A673 (cell line): Measurements from ENCODE around the gene WT1. TPM values are rescaled to one million over a fixed set of nuclear protein-coding genes. Genes with fewer than 3 reads are reported as not detected.

Experiments
- BruUV-seq: library from RNA; stranded (reverse); fragments of 400-500 nt; replicated peaks from 2 replicates; lab custom pipeline; 2021; lab: Mats Ljungman, UMichigan
- CTCF ChIA-PET: fragments of 300-600 bp; sonication (Branson Sonifier 250); formaldehyde crosslinking; loops from one replicate; lab custom pipeline; 2022; ENCODE audit warnings: antibody characterized with exemption; lab: Charles Lee
- POLR2A ChIA-PET: fragments of 300-600 bp; sonication (Branson Sonifier 250); formaldehyde crosslinking; loops from one replicate; lab custom pipeline; 2022; ENCODE audit warnings: antibody characterized with exemption; ENCODE audit not compliant: low non-redundant PET; lab: Charles Lee
- DNase-seq: peaks from one replicate; pipeline ENCODE4 v3.0.0-alpha.2; 2015; ENCODE audit warnings: low spot score
- H3K27ac ChIP-seq: fragments of 200-600 bp; sonication (generic); 2 replicates; pipeline ENCODE4 v1.5.1; 2016; ENCODE audit warnings: mixed run types, low read depth, mild to moderate bottlenecking, mixed read lengths, antibody characterized with exemption, low read length; ENCODE audit not compliant: poor library complexity, severe bottlenecking
- H3K27me3 ChIP-seq: fragments of 200-600 bp; sonication (generic); replicated peaks from 2 replicates; pipeline ENCODE4 v1.6.1; 2017; ENCODE audit warnings: mixed run types, low read depth, mild to moderate bottlenecking, mixed read lengths, antibody characterized with exemption, low read length; ENCODE audit not compliant: insufficient read depth, poor library complexity
- H3K36me3 ChIP-seq: fragments of 200-600 bp; sonication (generic); 2 replicates; pipeline ENCODE4 v1.6.1; 2016; ENCODE audit warnings: mixed run types, mild to moderate bottlenecking, mixed read lengths, antibody characterized with exemption, low read length; ENCODE audit not compliant: insufficient read depth, poor library complexity, severe bottlenecking
- H3K4me1 ChIP-seq: fragments of 200-600 bp; sonication (generic); 2 replicates; pipeline ENCODE4 v1.6.1; 2017; ENCODE audit warnings: mixed run types, mild to moderate bottlenecking, mixed read lengths, antibody characterized with exemption, low read length; ENCODE audit not compliant: insufficient read depth, poor library complexity, severe bottlenecking
- H3K4me3 ChIP-seq: fragments of 200-600 bp; sonication (generic); 2 replicates; pipeline ENCODE4 v1.5.1; 2016; ENCODE audit warnings: low read depth, mixed run types, mild to moderate bottlenecking, mixed read lengths, low read length; ENCODE audit not compliant: poor library complexity, severe bottlenecking
- H3K9me3 ChIP-seq: fragments of 200-600 bp; sonication (generic); 2 replicates; pipeline ENCODE4 v1.6.1; 2016; ENCODE audit warnings: mixed run types, low read depth, mild to moderate bottlenecking, mixed read lengths, antibody characterized with exemption, low read length; ENCODE audit not compliant: poor library complexity, severe bottlenecking
- EZH2 ChIP-seq: fragments of 200-600 bp; sonication (generic); IDR thresholded peaks from 2 replicates; pipeline ENCODE4 v1.6.1; 2017; ENCODE audit warnings: borderline replicate concordance, low read depth, mild to moderate bottlenecking, mixed read lengths, antibody characterized with exemption, low read length; ENCODE audit not compliant: poor library complexity, severe bottlenecking
- intact Hi-C: fragments of 100-400 bp; cut with micrococcal nuclease; formaldehyde crosslinking; loops from one replicate; pipeline ENCODE4 v1.10.0; 2022; ENCODE audit not compliant: unreplicated experiment
- total RNA-seq: library from RNA; stranded (reverse); gene quantifications from 2 replicates; pipeline ENCODE4 v1.2.3, GENCODE V29; 2021
- TF ChIP-seq, protein P1 (sequence below): fragments of 300-800, 200-600 bp; sonication (generic); conservative IDR thresholded peaks from 2 replicates; pipeline ENCODE4 v1.5.1; 2017; ENCODE audit warnings: low read depth, mild to moderate bottlenecking, antibody characterized with exemption, low read length, moderate library complexity, mixed read lengths

WT1 gene
- total RNA-seq, 1 experiment from 2014 or later: 10.4 TPM

GRCh38 chr11:32388365-32388764 is 47.0 kb downstream of the WT1 start:
- POLR2A ChIA-PET: no interaction called here
- no TSS peak for BruUV-seq
- CTCF ChIA-PET: no interaction called here
- TF ChIP-seq, protein P1, sequence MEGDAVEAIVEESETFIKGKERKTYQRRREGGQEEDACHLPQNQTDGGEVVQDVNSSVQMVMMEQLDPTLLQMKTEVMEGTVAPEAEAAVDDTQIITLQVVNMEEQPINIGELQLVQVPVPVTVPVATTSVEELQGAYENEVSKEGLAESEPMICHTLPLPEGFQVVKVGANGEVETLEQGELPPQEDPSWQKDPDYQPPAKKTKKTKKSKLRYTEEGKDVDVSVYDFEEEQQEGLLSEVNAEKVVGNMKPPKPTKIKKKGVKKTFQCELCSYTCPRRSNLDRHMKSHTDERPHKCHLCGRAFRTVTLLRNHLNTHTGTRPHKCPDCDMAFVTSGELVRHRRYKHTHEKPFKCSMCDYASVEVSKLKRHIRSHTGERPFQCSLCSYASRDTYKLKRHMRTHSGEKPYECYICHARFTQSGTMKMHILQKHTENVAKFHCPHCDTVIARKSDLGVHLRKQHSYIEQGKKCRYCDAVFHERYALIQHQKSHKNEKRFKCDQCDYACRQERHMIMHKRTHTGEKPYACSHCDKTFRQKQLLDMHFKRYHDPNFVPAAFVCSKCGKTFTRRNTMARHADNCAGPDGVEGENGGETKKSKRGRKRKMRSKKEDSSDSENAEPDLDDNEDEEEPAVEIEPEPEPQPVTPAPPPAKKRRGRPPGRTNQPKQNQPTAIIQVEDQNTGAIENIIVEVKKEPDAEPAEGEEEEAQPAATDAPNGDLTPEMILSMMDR: no peak
- TF ChIP-seq EZH2: no peak
- no peaks in the 10 kb centered on the region for H3K9me3 ChIP-seq
- H3K4me3 ChIP-seq: no peak overlapping the region
- peak overlapping the region; percentile 32 for H3K27ac ChIP-seq
- H3K4me1 ChIP-seq: peaks cover 76% of the 10 kb centered on the region
- no peaks in the 10 kb centered on the region for H3K27me3 ChIP-seq
- intact Hi-C loops: loop anchor here (5.0 kb wide), 2 partner anchors 49 to 194 kb away; partner anchors contain the start of genes EIF3M and WT1
- DNase-seq: no peak
- H3K36me3 ChIP-seq: no peaks in the 10 kb centered on the region

DNA sequence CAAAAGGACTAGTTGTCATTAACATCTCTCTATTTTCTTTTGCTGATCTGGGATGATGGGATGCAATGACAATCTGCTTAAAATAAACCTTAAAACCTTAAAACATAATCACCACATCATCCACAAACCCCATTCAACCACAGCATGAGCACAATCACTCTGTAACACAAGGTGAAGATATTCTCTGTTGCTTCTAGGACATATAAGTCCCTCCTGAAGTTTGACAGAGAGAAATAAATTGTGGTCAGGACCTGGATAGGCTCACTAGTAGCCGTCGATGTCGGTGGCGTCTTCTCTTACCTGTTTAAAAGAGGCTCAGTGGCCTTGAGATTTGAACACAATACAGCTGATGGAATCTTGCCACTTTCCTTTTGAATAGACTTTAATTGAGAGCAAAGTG is 47.9 kb downstream of the WT1 start:
- Histone ChIP-seq H3K4me3 (no peak overlapping the region), H3K27me3 (no peaks in the 10 kb centered on the region), H3K36me3 (no peaks in the 10 kb centered on the region), H3K9me3 (no peaks in the 10 kb centered on the region), H3K27ac (peak overlapping the region; percentile 52), H3K4me1 (peaks cover 67% of the 10 kb centered on the region)
- no peak for TF ChIP-seq EZH2
- TF ChIP-seq, protein P1: no peak
- no peak for DNase-seq
- TSS peak; percentile 56 for BruUV-seq
- CTCF ChIA-PET: interaction anchor here (0.6 to 2.5 kb wide), 9 partner anchors 7 to 228 kb away, joined by 3 to 16 read pairs (median 8); no protein-coding TSS in a partner anchor
- intact Hi-C loops: loop anchor here (5.0 kb wide), 2 partner anchors 50 to 195 kb away; partner anchors contain the start of genes EIF3M and WT1
- POLR2A ChIA-PET: interaction anchor here (0.5 kb wide), 1 partner anchor 410 kb away, joined by 3 read pairs; no protein-coding TSS in a partner anchor

GRCh38 chr11:32386770-32387377 is 48.5 kb downstream of the WT1 start:
- ChIA-PET POLR2A (interaction anchor here (0.5 to 0.9 kb wide), 4 partner anchors 9 to 457 kb away, joined by 3 to 7 read pairs (median 3); no protein-coding TSS in a partner anchor), CTCF (interaction anchor here (0.6 to 2.5 kb wide), 13 partner anchors 8 to 228 kb away, joined by 3 to 16 read pairs (median 6); no protein-coding TSS in a partner anchor)
- Histone ChIP-seq H3K4me3 (peak overlapping the region; percentile 2), H3K4me1 (peaks cover 63% of the 10 kb centered on the region), H3K9me3 (no peaks in the 10 kb centered on the region), H3K27ac (peak overlapping the region; percentile 52), H3K36me3 (no peaks in the 10 kb centered on the region), H3K27me3 (no peaks in the 10 kb centered on the region)
- peak; percentile 94 for DNase-seq
- intact Hi-C loops: loop anchor here (5.0 kb wide), 2 partner anchors 50 to 195 kb away; partner anchors contain the start of genes EIF3M and WT1
- TF ChIP-seq, protein P1: no peak
- TF ChIP-seq EZH2: no peak
- no TSS peak for BruUV-seq
